K562 (cell line): ENCODE results near the gene CMTR1. TPM values are rescaled to one million over a fixed set of nuclear protein-coding genes. Genes with fewer than 3 reads are reported as not detected.

Source experiments
- BDP1 ChIP-seq: IDR thresholded peaks from 3 replicates; pipeline ENCODE4 v1.6.1; 2011; ENCODE audit not compliant: insufficient read length, insufficient read depth
- BHLHE40 ChIP-seq: IDR thresholded peaks from 2 replicates; pipeline ENCODE4 v1.6.1; 2011; ENCODE audit warnings: low read length, improper control_type of control experiment
- ESRRA ChIP-seq: fragments of 450-650 bp; IDR thresholded peaks from 2 replicates; pipeline ENCODE4 v1.6.1; 2014; ENCODE audit warnings: low read depth, mild to moderate bottlenecking, moderate library complexity, borderline replicate concordance
- FOXK2 ChIP-seq, 2 experiments: fragments of 450-650 bp; IDR thresholded peaks in 1 of 2; conservative IDR thresholded peaks in 1 of 2; 2 replicates each; pipeline ENCODE4 v1.6.1; 2016; ENCODE audit warnings: low read depth in 2 of 2, mild to moderate bottlenecking in 1 of 2
- HLTF ChIP-seq: fragments of 450-650 bp; IDR thresholded peaks from 2 replicates; pipeline ENCODE4 v1.6.1; 2016
- KAT7 ChIP-seq: sonication (generic); formaldehyde crosslinking; IDR thresholded peaks from 2 replicates; pipeline ENCODE4 v1.8.0; 2022; ENCODE audit warnings: missing genetic modification reagents, mild to moderate bottlenecking, borderline replicate concordance
- KDM1A ChIP-seq, 2 experiments: fragments of 450-650 bp; IDR thresholded peaks; 2 replicates each; pipeline ENCODE4 v1.6.1; 2016; ENCODE audit warnings: mild to moderate bottlenecking in 2 of 2
- MCM7 ChIP-seq, 2 experiments: fragments of 450-650 bp; IDR thresholded peaks; 2 replicates each; pipeline ENCODE4 v1.6.1; 2016 to 2018
- NFATC3 ChIP-seq: fragments of 450-650 bp; IDR thresholded peaks from 2 replicates; pipeline ENCODE4 v1.6.1; 2017; ENCODE audit warnings: mild to moderate bottlenecking
- POU5F1 ChIP-seq: fragments of 150-350 bp; IDR thresholded peaks from 2 replicates; pipeline ENCODE4 v1.6.1; 2014; ENCODE audit warnings: borderline replicate concordance, low read length, low read depth, mild to moderate bottlenecking; ENCODE audit not compliant: partially characterized antibody
- RBM25 ChIP-seq: fragments of 200-400 bp; formaldehyde crosslinking; IDR thresholded peaks from 2 replicates; pipeline ENCODE4 v1.6.1; 2018; ENCODE audit warnings: low read length, low read depth, moderate library complexity; ENCODE audit not compliant: severe bottlenecking
- TRIM24 ChIP-seq, 2 experiments: fragments of 450-650 bp; IDR thresholded peaks; 2 replicates each; pipeline ENCODE4 v1.6.1; 2016
- ZBTB1 ChIP-seq: sonication (generic); formaldehyde crosslinking; IDR thresholded peaks from 2 replicates; pipeline ENCODE4 v1.8.1; 2023; ENCODE audit warnings: missing genetic modification reagents, low read depth, mild to moderate bottlenecking, borderline replicate concordance
- ZKSCAN8 ChIP-seq: fragments of 200-800 bp; sonication (Bioruptor generic); IDR thresholded peaks from 2 replicates; pipeline ENCODE4 v1.6.1; 2016; ENCODE audit warnings: missing genetic modification characterization, missing compliant biosample characterization
- ZNF583 ChIP-seq: fragments of 250-450 bp; sonication (Bioruptor Pico); IDR thresholded peaks from 2 replicates; pipeline ENCODE4 v1.4.0; 2020
- polyA plus RNA-seq, 8 experiments: library from polyadenylated mRNA; depleted of rRNA in 4 of 8; stranded (reverse) in 5 of 8; unstranded in 3 of 8; fragments of >200 nt; fragmentation: Nextera tagmentation in 2 of 8; fragmentation: Illumina TruSeq in 1 of 8; extraction: Ambion mirVana in 2 of 8; extraction: Trizol in 1 of 8; gene quantifications; 2 replicates each; pipeline versions ENCODE4 v1.2.1 to v1.2.3, GENCODE V29; 2011 to 2014; ENCODE audit warnings: inconsistent platforms in 1 of 8, missing spikeins in 1 of 8
- total RNA-seq, 7 experiments: library from RNA; depleted of rRNA in 6 of 7; stranded (reverse); fragments of >200 nt in 6 of 7; fragmentation: Illumina TruSeq in 2 of 7; extraction: Trizol in 2 of 7; gene quantifications; 2 replicates each; pipeline versions ENCODE4 v1.2.1 to v1.2.3, GENCODE V29; 2011 to 2021; ENCODE audit warnings: low replicate concordance in 1 of 7
- TF ChIP-seq, protein P1 (sequence below): sonication (generic); formaldehyde crosslinking; IDR thresholded peaks from 2 replicates; pipeline ENCODE4 v1.8.0; 2022; ENCODE audit warnings: mild to moderate bottlenecking, missing genetic modification reagents
- TF ChIP-seq, protein P2 (sequence below): fragments of 250-450 bp; sonication (Bioruptor Pico); IDR thresholded peaks from 2 replicates; pipeline ENCODE4 v1.8.0; 2021; ENCODE audit warnings: borderline replicate concordance, mild to moderate bottlenecking, moderate library complexity; ENCODE audit not compliant: poor library complexity, severe bottlenecking
- TF ChIP-seq, protein P3 (sequence below): fragments of 150-350 bp; conservative IDR thresholded peaks from 2 replicates; pipeline ENCODE4 v1.6.1; 2014; ENCODE audit warnings: low read length
- TF ChIP-seq, protein P4 (sequence below): sonication (generic); formaldehyde crosslinking; IDR thresholded peaks from 2 replicates; pipeline ENCODE4 v1.8.1; 2023; ENCODE audit warnings: mild to moderate bottlenecking, missing genetic modification reagents

CMTR1 gene
- total and polyA plus RNA-seq, 9 of the 15 experiments (the other 6 are each of a cell fraction or from before 2014, with no cell fraction given), result 2.9 to 63.5 (median 49.5) TPM

DNA sequence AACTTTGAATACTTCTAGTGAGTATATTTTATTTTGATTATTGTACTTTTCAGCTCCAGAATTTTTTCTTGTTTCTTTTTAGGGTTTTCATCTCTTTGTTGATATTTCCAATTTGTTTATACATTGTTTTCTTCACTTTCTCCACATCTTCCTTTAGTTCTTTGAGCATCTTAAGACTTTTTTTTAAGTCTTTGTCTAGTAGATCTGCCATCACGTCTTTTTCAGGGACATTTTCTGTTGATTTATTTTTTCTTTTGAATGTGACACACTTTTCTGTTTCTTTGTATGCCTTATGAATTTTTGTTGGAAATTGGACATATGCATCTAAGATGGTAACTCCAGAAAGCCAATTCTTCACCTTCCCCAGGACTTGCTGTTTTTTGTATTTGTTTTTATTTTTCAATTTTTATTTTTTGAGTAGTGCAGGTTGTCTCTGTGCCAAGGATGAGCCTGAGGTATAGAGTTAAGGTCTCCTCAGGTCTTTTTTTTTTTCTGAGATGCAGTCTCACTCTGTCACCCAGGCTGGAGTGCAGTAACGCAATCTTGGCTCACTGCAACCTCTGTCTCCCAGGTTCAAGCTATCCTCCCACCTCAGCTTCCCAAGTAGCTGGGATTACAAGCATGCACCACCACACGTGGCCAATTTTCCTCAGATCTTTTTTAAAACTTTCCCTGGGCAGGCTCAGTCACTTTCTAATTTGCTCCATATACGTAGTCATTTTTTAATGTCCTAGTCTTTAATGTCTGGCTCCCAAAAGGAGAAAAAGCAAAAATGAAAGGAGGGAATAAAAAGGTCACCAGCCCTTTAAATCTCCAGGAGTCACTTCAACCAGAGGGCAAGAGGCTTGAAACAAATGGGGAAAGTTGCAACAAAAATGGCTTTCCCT is 6.7 kb upstream of the CMTR1 start (continued):
- no peak for TF ChIP-seq KAT7
- TF ChIP-seq HLTF, result 0 out of 2 replicates have a peak, but pooled peaks have one; percentile 16
- TF ChIP-seq, protein P1, sequence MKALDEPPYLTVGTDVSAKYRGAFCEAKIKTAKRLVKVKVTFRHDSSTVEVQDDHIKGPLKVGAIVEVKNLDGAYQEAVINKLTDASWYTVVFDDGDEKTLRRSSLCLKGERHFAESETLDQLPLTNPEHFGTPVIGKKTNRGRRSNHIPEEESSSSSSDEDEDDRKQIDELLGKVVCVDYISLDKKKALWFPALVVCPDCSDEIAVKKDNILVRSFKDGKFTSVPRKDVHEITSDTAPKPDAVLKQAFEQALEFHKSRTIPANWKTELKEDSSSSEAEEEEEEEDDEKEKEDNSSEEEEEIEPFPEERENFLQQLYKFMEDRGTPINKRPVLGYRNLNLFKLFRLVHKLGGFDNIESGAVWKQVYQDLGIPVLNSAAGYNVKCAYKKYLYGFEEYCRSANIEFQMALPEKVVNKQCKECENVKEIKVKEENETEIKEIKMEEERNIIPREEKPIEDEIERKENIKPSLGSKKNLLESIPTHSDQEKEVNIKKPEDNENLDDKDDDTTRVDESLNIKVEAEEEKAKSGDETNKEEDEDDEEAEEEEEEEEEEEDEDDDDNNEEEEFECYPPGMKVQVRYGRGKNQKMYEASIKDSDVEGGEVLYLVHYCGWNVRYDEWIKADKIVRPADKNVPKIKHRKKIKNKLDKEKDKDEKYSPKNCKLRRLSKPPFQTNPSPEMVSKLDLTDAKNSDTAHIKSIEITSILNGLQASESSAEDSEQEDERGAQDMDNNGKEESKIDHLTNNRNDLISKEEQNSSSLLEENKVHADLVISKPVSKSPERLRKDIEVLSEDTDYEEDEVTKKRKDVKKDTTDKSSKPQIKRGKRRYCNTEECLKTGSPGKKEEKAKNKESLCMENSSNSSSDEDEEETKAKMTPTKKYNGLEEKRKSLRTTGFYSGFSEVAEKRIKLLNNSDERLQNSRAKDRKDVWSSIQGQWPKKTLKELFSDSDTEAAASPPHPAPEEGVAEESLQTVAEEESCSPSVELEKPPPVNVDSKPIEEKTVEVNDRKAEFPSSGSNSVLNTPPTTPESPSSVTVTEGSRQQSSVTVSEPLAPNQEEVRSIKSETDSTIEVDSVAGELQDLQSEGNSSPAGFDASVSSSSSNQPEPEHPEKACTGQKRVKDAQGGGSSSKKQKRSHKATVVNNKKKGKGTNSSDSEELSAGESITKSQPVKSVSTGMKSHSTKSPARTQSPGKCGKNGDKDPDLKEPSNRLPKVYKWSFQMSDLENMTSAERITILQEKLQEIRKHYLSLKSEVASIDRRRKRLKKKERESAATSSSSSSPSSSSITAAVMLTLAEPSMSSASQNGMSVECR (CRISPR knock-in tag), result 0 out of 2 replicates have a peak, but pooled peaks have one; percentile 38
- TF ChIP-seq TRIM24 (IDR thresholded peaks at IDR 0.05), result no peak
- TF ChIP-seq BHLHE40, result no peak
- TF ChIP-seq RBM25, result no peak
- no peak for TF ChIP-seq BDP1
- TF ChIP-seq, protein P2, sequence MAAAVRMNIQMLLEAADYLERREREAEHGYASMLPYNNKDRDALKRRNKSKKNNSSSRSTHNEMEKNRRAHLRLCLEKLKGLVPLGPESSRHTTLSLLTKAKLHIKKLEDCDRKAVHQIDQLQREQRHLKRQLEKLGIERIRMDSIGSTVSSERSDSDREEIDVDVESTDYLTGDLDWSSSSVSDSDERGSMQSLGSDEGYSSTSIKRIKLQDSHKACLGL (CRISPR knock-in tag), result no peak
- TF ChIP-seq ESRRA, result no peak; the same call in 1 of the 2 replicates
- no peak for TF ChIP-seq MCM7 (IDR thresholded peaks at IDR 0.05)
- no peak for TF ChIP-seq ZNF583 (CRISPR knock-in tag)
- no peak for TF ChIP-seq POU5F1
- no peak for TF ChIP-seq ZKSCAN8 (CRISPR knock-in tag)
- 0 out of 2 replicates have a peak, but pooled peaks have one; percentile 11 for TF ChIP-seq NFATC3
- TF ChIP-seq, protein P3, sequence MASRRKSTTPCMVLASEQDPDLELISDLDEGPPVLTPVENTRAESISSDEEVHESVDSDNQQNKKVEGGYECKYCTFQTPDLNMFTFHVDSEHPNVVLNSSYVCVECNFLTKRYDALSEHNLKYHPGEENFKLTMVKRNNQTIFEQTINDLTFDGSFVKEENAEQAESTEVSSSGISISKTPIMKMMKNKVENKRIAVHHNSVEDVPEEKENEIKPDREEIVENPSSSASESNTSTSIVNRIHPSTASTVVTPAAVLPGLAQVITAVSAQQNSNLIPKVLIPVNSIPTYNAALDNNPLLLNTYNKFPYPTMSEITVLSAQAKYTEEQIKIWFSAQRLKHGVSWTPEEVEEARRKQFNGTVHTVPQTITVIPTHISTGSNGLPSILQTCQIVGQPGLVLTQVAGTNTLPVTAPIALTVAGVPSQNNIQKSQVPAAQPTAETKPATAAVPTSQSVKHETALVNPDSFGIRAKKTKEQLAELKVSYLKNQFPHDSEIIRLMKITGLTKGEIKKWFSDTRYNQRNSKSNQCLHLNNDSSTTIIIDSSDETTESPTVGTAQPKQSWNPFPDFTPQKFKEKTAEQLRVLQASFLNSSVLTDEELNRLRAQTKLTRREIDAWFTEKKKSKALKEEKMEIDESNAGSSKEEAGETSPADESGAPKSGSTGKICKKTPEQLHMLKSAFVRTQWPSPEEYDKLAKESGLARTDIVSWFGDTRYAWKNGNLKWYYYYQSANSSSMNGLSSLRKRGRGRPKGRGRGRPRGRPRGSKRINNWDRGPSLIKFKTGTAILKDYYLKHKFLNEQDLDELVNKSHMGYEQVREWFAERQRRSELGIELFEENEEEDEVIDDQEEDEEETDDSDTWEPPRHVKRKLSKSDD, result no peak
- TF ChIP-seq, protein P4, sequence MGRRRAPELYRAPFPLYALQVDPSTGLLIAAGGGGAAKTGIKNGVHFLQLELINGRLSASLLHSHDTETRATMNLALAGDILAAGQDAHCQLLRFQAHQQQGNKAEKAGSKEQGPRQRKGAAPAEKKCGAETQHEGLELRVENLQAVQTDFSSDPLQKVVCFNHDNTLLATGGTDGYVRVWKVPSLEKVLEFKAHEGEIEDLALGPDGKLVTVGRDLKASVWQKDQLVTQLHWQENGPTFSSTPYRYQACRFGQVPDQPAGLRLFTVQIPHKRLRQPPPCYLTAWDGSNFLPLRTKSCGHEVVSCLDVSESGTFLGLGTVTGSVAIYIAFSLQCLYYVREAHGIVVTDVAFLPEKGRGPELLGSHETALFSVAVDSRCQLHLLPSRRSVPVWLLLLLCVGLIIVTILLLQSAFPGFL (CRISPR knock-in tag), result no peak
- peak; percentile 45 to 64; a peak in 1 of 4 replicates for TF ChIP-seq FOXK2 (conservative IDR thresholded peaks at IDR 0.05 in 1 of 2, IDR thresholded peaks at IDR 0.05 in 1 of 2; ENCODE audit: low read depth in 2 of 2)
- no peak for TF ChIP-seq ZBTB1 (CRISPR knock-in tag)
- TF ChIP-seq KDM1A (IDR thresholded peaks at IDR 0.05), result peak in 1 of 2 experiments; percentile 40; a peak in 2 of 4 replicates
